Measurements from ENCODE around the gene CFAP65. TPM values are rescaled to one million over a fixed set of nuclear protein-coding genes. Genes with fewer than 3 reads are reported as not detected.

The CFAP65 gene
- total RNA-seq, 1 donor, result not detected

GRCh38 chr2:218985325-218986091 is 55.8 kb downstream of the CFAP65 start:
- Histone ChIP-seq H3K27me3 (ENCODE audit: insufficient read depth, low read length) (peaks cover 93% of the 10 kb centered on the region), H3K4me2 (ENCODE audit: insufficient read depth, low read length) (no peak overlapping the region), H3K4me3 (ENCODE audit: insufficient read depth, low read length) (no peak overlapping the region), H2AFZ (ENCODE audit: low read length) (no peak overlapping the region), H3K4me1 (ENCODE audit: insufficient read depth, low read length) (no peaks in the 10 kb centered on the region), H3K36me3 (ENCODE audit: insufficient read depth, low read length) (no peaks in the 10 kb centered on the region), H3K79me2 (ENCODE audit: insufficient read depth, low read length) (no peaks in the 10 kb centered on the region), H4K20me1 (ENCODE audit: insufficient read depth, low read length) (peaks cover 3% of the 10 kb centered on the region), H3K27ac (ENCODE audit: low read depth, low read length) (no peak overlapping the region), H3K9me3 (ENCODE audit: low read depth, low read length) (no peaks in the 10 kb centered on the region)
- TF ChIP-seq CTCF (IDR thresholded peaks at IDR 0.05; ENCODE audit: extremely low read depth, low read depth, low read length), result no peak
- DNase-seq (ENCODE audit: insufficient read length, low spot score, missing footprints), result peak; percentile 82

- no peaks in the 10 kb centered on the region for H3K9me3 ChIP-seq (ENCODE audit: low read depth, low read length)
- H3K4me2 ChIP-seq (ENCODE audit: insufficient read depth, low read length), result no peak within 1 kb of the TSS
- H3K4me1 ChIP-seq (ENCODE audit: insufficient read depth, low read length), result no peaks in the 10 kb centered on the region
- peaks cover 88% of the 10 kb centered on the region for H3K27me3 ChIP-seq (ENCODE audit: insufficient read depth, low read length)
- no peak within 1 kb of the TSS for H3K4me3 ChIP-seq (ENCODE audit: insufficient read depth, low read length)
- DNase-seq (ENCODE audit: insufficient read length, low spot score, missing footprints), result peak; percentile 47
- H3K36me3 ChIP-seq (ENCODE audit: insufficient read depth, low read length), result no peaks in the 10 kb centered on the region
- TF ChIP-seq CTCF (IDR thresholded peaks at IDR 0.05; ENCODE audit: extremely low read depth, low read depth, low read length), result no peak
- peaks cover 3% of the 10 kb centered on the region for H4K20me1 ChIP-seq (ENCODE audit: insufficient read depth, low read length)
- H3K79me2 ChIP-seq (ENCODE audit: insufficient read depth, low read length), result no peaks in the 10 kb centered on the region
- H2AFZ ChIP-seq (ENCODE audit: low read length), result no peak within 1 kb of the TSS
- no peak within 1 kb of the TSS for H3K27ac ChIP-seq (ENCODE audit: low read depth, low read length)
Observed at GRCh38 chr2:218985021-218985324, 56.3 kb downstream of the CFAP65 start, which contains the start of gene FEV. Gene FEV, minus strand, starts transcription at chr2:218985184. Its CDS starts 109 bp downstream, at chr2:218985075.

- Histone ChIP-seq H3K4me3 (ENCODE audit: insufficient read depth, low read length) (no peak overlapping the region), H4K20me1 (ENCODE audit: insufficient read depth, low read length) (peaks cover 3% of the 10 kb centered on the region), H3K4me1 (ENCODE audit: insufficient read depth, low read length) (no peaks in the 10 kb centered on the region), H3K27ac (ENCODE audit: low read depth, low read length) (no peak overlapping the region), H2AFZ (ENCODE audit: low read length) (no peak overlapping the region), H3K9me3 (ENCODE audit: low read depth, low read length) (no peaks in the 10 kb centered on the region), H3K36me3 (ENCODE audit: insufficient read depth, low read length) (no peaks in the 10 kb centered on the region), H3K79me2 (ENCODE audit: insufficient read depth, low read length) (no peaks in the 10 kb centered on the region), H3K4me2 (ENCODE audit: insufficient read depth, low read length) (no peak overlapping the region), H3K27me3 (ENCODE audit: insufficient read depth, low read length) (peaks cover 84% of the 10 kb centered on the region)
- no peak for TF ChIP-seq CTCF (IDR thresholded peaks at IDR 0.05; ENCODE audit: extremely low read depth, low read depth, low read length)
- DNase-seq (ENCODE audit: insufficient read length, low spot score, missing footprints), result peak; percentile 88
Observed at GRCh38 chr2:218984239-218985020, 56.9 kb downstream of the CFAP65 start.

DNA sequence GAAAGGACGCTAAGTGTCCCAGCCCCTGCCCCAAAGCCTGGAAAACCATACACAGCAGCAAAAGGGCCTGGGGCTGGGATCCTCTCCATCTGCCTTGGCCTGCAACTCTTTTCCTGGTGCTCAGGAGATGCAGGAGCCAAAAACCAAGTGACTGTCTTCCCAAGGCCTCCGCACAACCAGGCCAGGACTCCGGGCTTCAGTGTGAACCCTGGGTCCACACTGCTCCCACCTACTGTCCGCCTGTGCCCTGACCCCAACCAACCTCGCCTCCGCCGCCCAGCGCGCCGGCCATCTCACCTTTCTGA is 57.4 kb downstream of the CFAP65 start:
- no peak overlapping the region for H3K27ac ChIP-seq (ENCODE audit: low read depth, low read length)
- TF ChIP-seq CTCF (IDR thresholded peaks at IDR 0.05; ENCODE audit: extremely low read depth, low read depth, low read length), result no peak
- no peak overlapping the region for H3K4me3 ChIP-seq (ENCODE audit: insufficient read depth, low read length)
- H3K36me3 ChIP-seq (ENCODE audit: insufficient read depth, low read length), result no peaks in the 10 kb centered on the region
- H2AFZ ChIP-seq (ENCODE audit: low read length), result no peak overlapping the region
- no peak for DNase-seq (ENCODE audit: insufficient read length, low spot score, missing footprints)
- no peaks in the 10 kb centered on the region for H3K9me3 ChIP-seq (ENCODE audit: low read depth, low read length)
- no peaks in the 10 kb centered on the region for H3K4me1 ChIP-seq (ENCODE audit: insufficient read depth, low read length)
- H3K4me2 ChIP-seq (ENCODE audit: insufficient read depth, low read length), result no peak overlapping the region
- peaks cover 3% of the 10 kb centered on the region for H4K20me1 ChIP-seq (ENCODE audit: insufficient read depth, low read length)
- H3K27me3 ChIP-seq (ENCODE audit: insufficient read depth, low read length), result peaks cover 79% of the 10 kb centered on the region
- no peaks in the 10 kb centered on the region for H3K79me2 ChIP-seq (ENCODE audit: insufficient read depth, low read length)
